Fibroblast of villous mesenchyme (primary cell): ENCODE data around the gene TSPAN17. TPM values are rescaled to one million over a fixed set of nuclear protein-coding genes. Genes with fewer than 3 reads are reported as not detected.
A peak's percentile ranks its signal among the peaks of the same experiment; 100 is the strongest.

Experiments used
- DNase-seq: peaks from one replicate; pipeline ENCODE4 v3.0.0-alpha.2; 2010; ENCODE audit warnings: low read depth
- H3K4me3 ChIP-seq: 2 replicates; pipeline ENCODE4 v1.5.1; 2011; ENCODE audit warnings: low read depth, mild to moderate bottlenecking, low read length
- total RNA-seq: library from RNA; depleted of rRNA; stranded (reverse); fragments of >200 nt; gene quantifications from 2 replicates; pipeline ENCODE4 v1.2.3, GENCODE V29; 2012
- TF ChIP-seq, protein P1 (sequence below): IDR thresholded peaks from 2 replicates; pipeline ENCODE4 v1.5.1; 2012; ENCODE audit warnings: low read depth, mild to moderate bottlenecking, low read length; ENCODE audit not compliant: insufficient read depth

TSPAN17 gene
- total RNA-seq, 1 donor, result 38.0 TPM

DNA sequence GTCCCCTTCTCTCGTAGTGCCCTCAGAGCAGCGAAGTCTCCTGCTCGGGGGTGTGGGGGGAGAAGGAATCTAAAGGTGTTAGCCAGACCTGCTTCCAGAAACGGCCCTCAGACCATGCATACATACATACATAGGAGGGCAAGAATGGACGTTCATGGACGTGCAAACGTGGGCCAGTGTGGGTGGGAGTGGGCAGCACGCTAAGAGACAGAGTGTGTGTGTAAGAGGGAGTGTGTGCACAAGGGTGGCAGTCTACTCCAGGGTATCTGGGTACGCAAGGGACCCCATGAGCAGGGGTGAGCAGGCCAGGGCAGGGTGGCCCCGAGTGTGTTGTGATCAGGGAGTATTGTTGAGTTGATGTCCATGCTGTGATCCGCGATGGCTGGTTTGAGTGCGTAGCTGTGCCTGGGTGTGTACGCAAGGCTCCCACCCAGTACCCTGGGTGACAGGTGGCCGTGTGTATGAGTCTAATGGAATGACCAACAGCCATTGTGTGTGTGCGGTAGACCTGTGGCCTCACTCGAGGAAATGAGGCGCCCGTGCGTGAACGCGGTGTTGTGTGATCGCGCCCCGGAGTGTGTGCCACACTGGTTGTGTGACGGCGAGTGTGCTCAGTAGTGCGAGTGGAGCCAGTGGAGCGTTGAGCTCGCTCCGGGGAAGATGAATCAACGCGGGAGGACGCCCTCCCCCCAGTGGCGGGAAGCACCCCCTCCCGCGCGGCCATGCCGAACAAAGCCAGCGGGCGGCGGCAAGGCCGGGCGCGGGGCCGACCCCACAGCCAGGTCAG lies 38.2 kb upstream of the TSPAN17 start:
- TF ChIP-seq, protein P1, sequence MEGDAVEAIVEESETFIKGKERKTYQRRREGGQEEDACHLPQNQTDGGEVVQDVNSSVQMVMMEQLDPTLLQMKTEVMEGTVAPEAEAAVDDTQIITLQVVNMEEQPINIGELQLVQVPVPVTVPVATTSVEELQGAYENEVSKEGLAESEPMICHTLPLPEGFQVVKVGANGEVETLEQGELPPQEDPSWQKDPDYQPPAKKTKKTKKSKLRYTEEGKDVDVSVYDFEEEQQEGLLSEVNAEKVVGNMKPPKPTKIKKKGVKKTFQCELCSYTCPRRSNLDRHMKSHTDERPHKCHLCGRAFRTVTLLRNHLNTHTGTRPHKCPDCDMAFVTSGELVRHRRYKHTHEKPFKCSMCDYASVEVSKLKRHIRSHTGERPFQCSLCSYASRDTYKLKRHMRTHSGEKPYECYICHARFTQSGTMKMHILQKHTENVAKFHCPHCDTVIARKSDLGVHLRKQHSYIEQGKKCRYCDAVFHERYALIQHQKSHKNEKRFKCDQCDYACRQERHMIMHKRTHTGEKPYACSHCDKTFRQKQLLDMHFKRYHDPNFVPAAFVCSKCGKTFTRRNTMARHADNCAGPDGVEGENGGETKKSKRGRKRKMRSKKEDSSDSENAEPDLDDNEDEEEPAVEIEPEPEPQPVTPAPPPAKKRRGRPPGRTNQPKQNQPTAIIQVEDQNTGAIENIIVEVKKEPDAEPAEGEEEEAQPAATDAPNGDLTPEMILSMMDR, result no peak
- H3K4me3 ChIP-seq, result peak overlapping the region; percentile 70
- no peak for DNase-seq

DNA sequence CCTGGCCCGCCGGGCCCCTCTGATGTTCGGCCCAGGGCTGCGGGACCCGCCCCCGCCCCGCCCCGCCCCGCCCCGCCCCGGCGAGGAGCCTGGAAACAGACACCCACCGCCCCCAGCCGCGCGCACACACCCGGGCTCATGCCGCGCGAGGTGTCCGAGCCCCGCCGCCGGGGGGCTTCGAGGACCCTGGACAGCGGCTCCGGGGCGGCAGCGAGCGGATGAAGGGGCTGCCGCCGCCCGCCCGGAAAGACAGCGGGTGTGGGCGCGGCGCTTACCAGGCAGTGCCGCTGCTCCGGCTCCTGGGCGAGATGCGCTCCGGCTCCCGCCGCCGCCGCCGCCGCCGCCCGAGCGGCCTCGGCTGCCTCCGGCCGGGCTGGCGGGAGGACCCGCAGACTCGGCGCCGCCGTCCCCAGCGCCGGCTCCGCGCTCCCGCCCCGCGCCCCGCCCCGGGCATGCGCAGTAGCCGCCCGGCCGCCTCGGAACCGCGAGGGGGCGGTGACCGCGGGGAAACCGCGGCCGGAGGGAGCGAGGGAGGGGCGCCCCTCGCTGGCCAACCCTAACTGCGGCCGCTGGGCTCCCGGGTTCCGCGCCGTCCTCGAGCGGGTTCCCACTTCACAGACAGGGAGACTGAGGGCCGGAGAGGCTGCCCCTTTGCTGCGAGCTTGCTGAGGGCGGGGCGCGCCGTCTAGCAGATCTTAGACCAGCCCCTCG lies 37.4 kb upstream of the TSPAN17 start, which contains the start of gene GPRIN1:
Gene GPRIN1, minus strand, starts transcription at position 433 of the 711 bp plus-strand sequence. CDS start 10,322 bp downstream, outside the sequence.
- peak; percentile 39 for DNase-seq

DNA sequence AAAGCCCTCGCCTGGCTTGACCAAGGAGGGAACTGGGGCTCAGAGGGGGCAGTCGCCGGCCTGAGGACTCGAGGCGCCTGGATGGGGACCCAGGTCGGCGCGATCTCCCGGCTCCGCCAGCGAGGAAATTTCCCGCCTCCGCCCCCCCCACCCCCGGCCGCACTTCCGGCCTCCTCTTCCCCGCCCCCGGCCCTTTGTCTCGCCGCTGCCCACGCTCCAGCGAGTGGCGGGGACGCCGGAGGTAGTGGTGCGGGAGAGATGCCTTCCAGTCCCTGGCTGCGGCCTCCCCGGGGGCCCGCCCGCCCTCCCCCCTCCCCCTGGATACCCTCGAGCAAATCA lies 36.9 kb upstream of the TSPAN17 start:
- DNase-seq, result no peak
- TF ChIP-seq, protein P1, result no peak
- H3K4me3 ChIP-seq, result peak overlapping the region; percentile 70

More for the DNA sequence above, 37.4 kb upstream of the TSPAN17 start, which contains the start of gene GPRIN1:
- peak within 1 kb of the TSS; percentile 70 for H3K4me3 ChIP-seq
- TF ChIP-seq, protein P1, result peak; percentile 39

DNA sequence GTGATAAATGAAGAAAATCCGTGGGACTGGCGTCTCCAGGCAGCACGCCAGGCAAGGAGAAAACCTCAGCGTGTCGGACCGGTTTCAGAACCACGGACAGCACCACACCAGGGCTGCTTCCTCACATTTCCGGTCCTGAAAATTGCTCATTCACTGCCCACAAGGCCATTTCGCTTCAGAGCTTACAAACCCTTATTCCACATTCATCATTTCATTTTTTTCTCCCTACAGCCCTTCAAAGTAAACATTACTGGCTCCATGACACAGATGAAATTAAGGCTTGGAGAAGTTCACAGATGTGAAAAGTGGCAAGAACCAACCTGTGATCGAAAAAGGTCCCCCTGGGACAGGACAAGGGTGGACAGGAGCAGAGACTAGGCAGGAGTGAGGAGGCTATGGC lies 35.8 kb upstream of the TSPAN17 start:
- DNase-seq, result peak; percentile 84
- TF ChIP-seq, protein P1, result no peak
- H3K4me3 ChIP-seq, result no peak overlapping the region

DNA sequence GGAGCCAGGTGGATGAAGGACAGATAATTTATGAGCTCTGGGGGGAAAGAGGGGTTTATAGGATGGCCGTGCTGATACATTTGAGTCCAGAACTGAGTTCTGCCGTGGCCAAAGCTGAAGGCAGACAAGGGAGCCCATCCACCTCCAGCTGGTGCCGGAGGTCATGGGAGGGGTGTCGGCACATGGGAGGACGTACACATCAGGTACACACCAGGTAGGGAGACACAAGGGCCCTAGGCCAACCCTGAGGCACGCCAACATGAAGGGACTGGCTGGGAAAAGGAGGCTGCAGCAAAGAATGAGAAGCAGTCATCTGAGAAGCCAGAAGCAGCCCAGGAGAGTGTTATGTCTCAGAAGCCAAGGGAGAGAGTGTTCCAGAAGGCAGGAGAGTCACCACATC lies 35.3 kb upstream of the TSPAN17 start:
- H3K4me3 ChIP-seq, result no peak overlapping the region
- TF ChIP-seq, protein P1, result no peak
- no peak for DNase-seq

DNA sequence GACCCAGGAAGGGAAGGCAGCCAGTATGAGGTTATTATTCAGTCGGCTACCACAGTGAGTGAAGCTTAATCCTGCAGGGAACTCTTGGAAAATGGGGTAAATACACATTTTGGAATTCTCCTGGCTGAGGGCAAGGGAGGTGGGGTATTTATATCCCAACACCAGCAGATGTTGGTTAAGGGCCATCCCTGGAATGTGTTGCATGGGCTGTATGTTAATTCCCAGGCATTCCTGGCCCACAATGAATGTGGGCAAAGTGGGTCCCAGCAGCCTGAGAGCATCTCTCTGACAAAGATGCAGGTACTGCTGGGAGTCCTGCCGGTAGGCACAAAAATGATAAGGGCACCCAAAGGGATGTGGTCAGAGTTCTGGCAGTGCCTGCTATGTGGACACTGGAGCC lies 34.4 kb upstream of the TSPAN17 start:
- H3K4me3 ChIP-seq, result no peak overlapping the region
- DNase-seq, result no peak
- TF ChIP-seq, protein P1, result no peak
